Mammary epithelial cell (primary cell): Measurements from ENCODE around the gene DHX40.

Experiments used
- CTCF ChIP-seq, 2 donors: IDR thresholded peaks in 1 of 2; conservative IDR thresholded peaks in 1 of 2; 2 replicates each; pipeline ENCODE4 v1.5.1; 2011 to 2012; ENCODE audit warnings: inconsistent platforms in 2 of 2, low read length in 2 of 2, mild to moderate bottlenecking in 2 of 2, control low read depth in 1 of 2, low read depth in 1 of 2; ENCODE audit not compliant: insufficient read depth in 1 of 2; ENCODE audit errors: extremely low read depth in 1 of 2
- EZH2 ChIP-seq: IDR thresholded peaks from 2 replicates; pipeline ENCODE4 v1.6.1; 2012; ENCODE audit warnings: low read length, inconsistent platforms, borderline replicate concordance

GRCh38 chr17:59525668-59526067 is 39.7 kb upstream of the DHX40 start:
- TF ChIP-seq CTCF (conservative IDR thresholded peaks at IDR 0.05 in 1 of 2, IDR thresholded peaks at IDR 0.05 in 1 of 2; ENCODE audit: extremely low read depth in 1 of 2, insufficient read depth in 1 of 2, low read depth in 1 of 2, low read length in 2 of 2) = no peak
- TF ChIP-seq EZH2 = no peak
